OCI-LY3 (cell line): ENCODE measurements around the gene CA12.
A peak's percentile ranks its signal among the peaks of the same experiment; 100 is the strongest.

ENCODE experiments used
- H2AFZ ChIP-seq: fragments of 200-600, 300-600 bp; shearing (Covaris generic); 2 replicates; pipeline ENCODE4 v1.6.0; 2014; ENCODE audit warnings: antibody characterized with exemption, low read depth, low read length
- H3K27ac ChIP-seq: fragments of 200-600, 300-600 bp; sonication (generic); 2 replicates; pipeline ENCODE4 v1.5.1; 2014; ENCODE audit warnings: mild to moderate bottlenecking, low read length, moderate library complexity, mixed read lengths
- H3K27me3 ChIP-seq: fragments of 200-600, 300-600 bp; sonication (generic); 2 replicates; pipeline ENCODE4 v1.6.1; 2014; ENCODE audit warnings: low read depth, low read length, mixed read lengths
- H3K36me3 ChIP-seq: fragments of 200-600, 300-600 bp; sonication (generic); replicated peaks from 2 replicates; pipeline ENCODE3; 2014; ENCODE audit warnings: low read depth, low read length, mixed read lengths
- H3K4me1 ChIP-seq: fragments of 300-600, 200-600 bp; sonication (generic); 2 replicates; pipeline ENCODE4 v1.6.1; 2014; ENCODE audit warnings: low read length, mixed read lengths
- H3K4me2 ChIP-seq: fragments of 200-600, 300-600 bp; sonication (generic); 2 replicates; pipeline ENCODE4 v1.6.1; 2014; ENCODE audit warnings: low read length, mixed read lengths
- H3K4me3 ChIP-seq: fragments of 300-600, 200-600 bp; sonication (generic); 2 replicates; pipeline ENCODE4 v1.5.1; 2014; ENCODE audit warnings: antibody characterized with exemption, mild to moderate bottlenecking, low read length, moderate library complexity
- H3K79me2 ChIP-seq: fragments of 300-600, 200-600 bp; shearing (Covaris generic); 2 replicates; pipeline ENCODE4 v1.6.1; 2014; ENCODE audit warnings: mild to moderate bottlenecking, low read length, mixed read lengths
- H3K9ac ChIP-seq: fragments of 300-600, 200-600 bp; shearing (Covaris generic); 2 replicates; pipeline ENCODE4 v1.6.0; 2014; ENCODE audit warnings: mild to moderate bottlenecking, low read length, moderate library complexity
- H3K9me3 ChIP-seq: fragments of 200-600, 300-600 bp; shearing (Covaris generic); 2 replicates; pipeline ENCODE4 v1.6.1; 2014; ENCODE audit warnings: low read length, mixed read lengths; ENCODE audit not compliant: insufficient read depth
- H4K20me1 ChIP-seq: fragments of 200-600, 300-600 bp; sonication (generic); 2 replicates; pipeline ENCODE4 v1.6.1; 2016; ENCODE audit warnings: low read length, mixed read lengths; ENCODE audit not compliant: insufficient read depth
- CTCF ChIP-seq: fragments of 200-600, 300-600 bp; sonication (generic); IDR thresholded peaks from 2 replicates; pipeline ENCODE4 v1.5.1; 2014; ENCODE audit warnings: antibody characterized with exemption, low read length, low read depth
- EZH2phosphoT487 ChIP-seq: fragments of 200-600 bp; shearing (Covaris generic); IDR thresholded peaks from 2 replicates; pipeline ENCODE4 v1.6.1; 2018; ENCODE audit warnings: antibody characterized with exemption, mixed run types, low read depth

Gene CA12

GRCh38 chr15:63288778-63289378, 92.8 kb downstream of the CA12 start:
- no peaks in the 10 kb centered on the region for H4K20me1 ChIP-seq
- peak overlapping the region; percentile 17 for H3K4me2 ChIP-seq
- H3K36me3 ChIP-seq, result no peaks in the 10 kb centered on the region
- TF ChIP-seq EZH2phosphoT487, result no peak
- TF ChIP-seq CTCF, result peak; percentile 89
- no peaks in the 10 kb centered on the region for H3K27me3 ChIP-seq
- no peak overlapping the region for H2AFZ ChIP-seq
- no peak overlapping the region for H3K4me3 ChIP-seq
- no peak overlapping the region for H3K27ac ChIP-seq
- no peaks in the 10 kb centered on the region for H3K9me3 ChIP-seq
- peaks cover 5% of the 10 kb centered on the region; the same call in 1 of the 2 replicates for H3K4me1 ChIP-seq
- no peaks in the 10 kb centered on the region for H3K79me2 ChIP-seq
- H3K9ac ChIP-seq, result no peak overlapping the region

- H2AFZ ChIP-seq, result no peak overlapping the region
- H4K20me1 ChIP-seq, result no peaks in the 10 kb centered on the region
- H3K4me3 ChIP-seq, result no peak overlapping the region
- no peaks in the 10 kb centered on the region for H3K27me3 ChIP-seq
- no peaks in the 10 kb centered on the region for H3K36me3 ChIP-seq
- no peak overlapping the region for H3K9ac ChIP-seq
- peaks cover 5% of the 10 kb centered on the region; the same call in 1 of the 2 replicates for H3K4me1 ChIP-seq
- no peaks in the 10 kb centered on the region for H3K79me2 ChIP-seq
- peak overlapping the region; percentile 17 for H3K4me2 ChIP-seq
- TF ChIP-seq EZH2phosphoT487, result no peak
- TF ChIP-seq CTCF, result no peak
- no peak overlapping the region for H3K27ac ChIP-seq
- no peaks in the 10 kb centered on the region for H3K9me3 ChIP-seq
Observed at GRCh38 chr15:63288342-63288741, 93.3 kb downstream of the CA12 start.

- no peak overlapping the region for H2AFZ ChIP-seq
- H3K27me3 ChIP-seq, result no peaks in the 10 kb centered on the region
- H3K9ac ChIP-seq, result no peak overlapping the region
- no peak overlapping the region for H3K4me3 ChIP-seq
- no peak overlapping the region for H3K27ac ChIP-seq
- H4K20me1 ChIP-seq, result no peaks in the 10 kb centered on the region
- H3K36me3 ChIP-seq, result no peaks in the 10 kb centered on the region
- H3K79me2 ChIP-seq, result no peaks in the 10 kb centered on the region
- no peak for TF ChIP-seq CTCF
- no peak for TF ChIP-seq EZH2phosphoT487
- no peaks in the 10 kb centered on the region for H3K9me3 ChIP-seq
- no peak overlapping the region for H3K4me2 ChIP-seq
- peaks cover 6% of the 10 kb centered on the region; the same call in 1 of the 2 replicates for H3K4me1 ChIP-seq
Observed at GRCh38 chr15:63287109-63287508, 94.5 kb downstream of the CA12 start.

GRCh38 chr15:63284335-63284734, 97.3 kb downstream of the CA12 start:
- Histone ChIP-seq H4K20me1 (no peaks in the 10 kb centered on the region), H3K36me3 (peaks cover 3% of the 10 kb centered on the region)

More at GRCh38 chr15:63284335-63284734, 97.3 kb downstream of the CA12 start:
- H3K4me3 ChIP-seq, result no peak overlapping the region
- no peaks in the 10 kb centered on the region for H3K9me3 ChIP-seq
- no peaks in the 10 kb centered on the region for H3K27me3 ChIP-seq
- H3K4me2 ChIP-seq, result no peak overlapping the region
- no peak for TF ChIP-seq CTCF
- no peak for TF ChIP-seq EZH2phosphoT487
- H3K79me2 ChIP-seq, result no peaks in the 10 kb centered on the region
- no peak overlapping the region for H3K27ac ChIP-seq
- H3K4me1 ChIP-seq, result peaks cover 6% of the 10 kb centered on the region; the same call in 1 of the 2 replicates
- H2AFZ ChIP-seq, result no peak overlapping the region
- no peak overlapping the region for H3K9ac ChIP-seq
